ENCODE results near the gene LAMC3.

DNA sequence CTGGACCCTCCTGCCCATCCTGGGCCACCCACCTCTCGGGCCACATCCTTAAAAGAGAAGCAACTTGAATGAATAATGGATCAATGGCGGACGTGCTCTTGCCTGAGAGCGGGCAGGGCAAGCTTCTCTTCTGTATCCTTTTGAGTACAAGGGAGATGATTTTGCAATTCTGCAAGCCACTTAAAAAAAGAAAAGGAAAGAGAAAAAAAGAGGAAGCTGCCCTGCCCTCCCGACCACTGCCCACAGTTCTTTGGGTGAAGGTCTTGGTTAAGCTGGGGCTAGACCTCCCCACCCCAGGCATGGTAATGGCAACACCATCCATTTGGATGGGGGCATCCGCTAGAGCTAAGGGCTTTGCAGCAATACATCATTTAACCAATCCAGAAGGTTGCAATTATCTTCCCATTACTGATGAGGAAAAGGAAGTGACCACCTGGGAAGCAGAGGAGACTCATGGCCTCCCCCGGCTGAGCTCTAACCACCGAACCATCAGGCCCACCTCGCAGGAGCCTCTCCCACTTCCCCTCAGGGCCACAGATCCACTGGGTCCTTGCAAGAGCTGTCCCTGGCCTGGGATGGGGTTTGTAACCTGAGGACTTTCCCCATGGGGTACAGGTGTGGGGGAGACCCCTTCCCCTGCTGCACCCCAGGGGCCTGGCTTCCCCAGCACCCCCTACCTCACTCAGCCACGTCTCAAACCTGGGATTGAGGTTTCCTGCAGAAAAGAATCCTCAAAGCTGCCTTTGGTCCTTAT, 27.8 kb upstream of the LAMC3 start:
- TF ChIP-seq POLR2A (IDR thresholded peaks at IDR 0.05; ENCODE audit: low read depth, low read length) (no peak), TAF1 (IDR thresholded peaks at IDR 0.05; ENCODE audit: low read depth, low read length) (no peak), POLR2AphosphoS5 (IDR thresholded peaks at IDR 0.05; ENCODE audit: low read depth, low read length) (no peak), SPI1 (IDR thresholded peaks at IDR 0.05; ENCODE audit: low read depth, low read length) (no peak), PAX5 (IDR thresholded peaks at IDR 0.05; ENCODE audit: insufficient read depth, low read length, severe bottlenecking) (no peak), POU2F2 (IDR thresholded peaks at IDR 0.05; ENCODE audit: low read depth, low read length) (no peak)
